Activated B cell treated with CpG ODN at 0.5 μM for 24 hours (primary cell): ENCODE results near the gene LAGE3. TPM values are rescaled to one million over a fixed set of nuclear protein-coding genes. Genes with fewer than 3 reads are reported as not detected.

Experiments
- ATAC-seq: fragments of 200-7000 bp; cut with Tn5 transposase; one replicate; pipeline ENCODE4 v1.10.0; 2021; ENCODE audit warnings: low read depth, mild to moderate bottlenecking, moderate library complexity
- CTCF ChIA-PET: fragments of 350-600 bp; sonication (Branson Sonifier 250); formaldehyde crosslinking; loops from one replicate; lab custom pipeline; 2021; ENCODE audit warnings: antibody characterized with exemption; lab: Charles Lee
- POLR2A ChIA-PET: fragments of 350-600 bp; sonication (Branson Sonifier 250); formaldehyde crosslinking; loops from one replicate; lab custom pipeline; 2021; ENCODE audit warnings: antibody characterized with exemption; lab: Charles Lee
- DNase-seq: peaks from one replicate; pipeline ENCODE4 v3.0.0; 2022
- H3K27ac Mint-ChIP-seq: one replicate; pipeline ENCODE4 v1.8.0; 2020; ENCODE audit warnings: mixed read lengths
- H3K27me3 Mint-ChIP-seq: one replicate; pipeline ENCODE4 v1.8.0; 2021; ENCODE audit warnings: mixed read lengths
- H3K36me3 Mint-ChIP-seq: one replicate; pipeline ENCODE4 v1.8.0; 2021; ENCODE audit warnings: low read depth, mixed read lengths
- H3K4me1 Mint-ChIP-seq: one replicate; pipeline ENCODE4 v1.8.0; 2021; ENCODE audit warnings: mixed read lengths
- H3K4me3 Mint-ChIP-seq: one replicate; pipeline ENCODE4 v1.8.0; 2020; ENCODE audit warnings: mild to moderate bottlenecking, mixed read lengths
- H3K9me3 Mint-ChIP-seq: one replicate; pipeline ENCODE4 v1.8.0; 2020; ENCODE audit warnings: mixed read lengths
- CTCF ChIP-seq: fragments of 200-600 bp; IDR thresholded peaks from one replicate; pipeline ENCODE4 v1.8.0; 2022; ENCODE audit warnings: antibody characterized with exemption, mild to moderate bottlenecking
- intact Hi-C: fragments of 100-400 bp; cut with micrococcal nuclease; formaldehyde crosslinking; loops from one replicate; pipeline ENCODE4 v1.15.1; 2024
- total RNA-seq: library from RNA; stranded (reverse); gene quantifications from 2 replicates; pipeline ENCODE4 v1.2.3, GENCODE V29; 2022

The LAGE3 gene
- total RNA-seq, 1 donor from 2014 or later = 16.6 TPM

DNA sequence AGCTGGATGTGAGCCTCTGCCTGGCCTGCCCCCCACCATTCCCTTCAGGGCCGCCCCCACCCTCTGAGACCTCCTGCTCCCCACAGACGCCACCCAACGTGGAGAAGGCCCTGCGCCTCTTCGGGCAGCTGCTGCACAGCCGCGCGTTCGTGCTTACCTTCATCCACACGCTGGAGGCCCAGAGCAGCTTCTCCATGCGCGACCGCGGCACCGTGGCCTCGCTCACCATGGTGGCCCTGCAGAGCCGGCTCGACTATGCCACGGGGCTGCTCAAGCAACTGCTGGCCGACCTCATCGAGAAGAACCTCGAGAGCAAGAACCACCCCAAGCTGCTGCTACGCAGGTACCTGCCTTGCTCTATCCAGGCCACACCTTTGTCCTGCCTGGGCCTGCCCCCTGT, 10.9 kb downstream of the LAGE3 start:
- Mint-ChIP-seq H3K27ac (no peak overlapping the region), H3K4me1 (no peaks in the 10 kb centered on the region), H3K4me3 (no peak overlapping the region), H3K36me3 (peaks cover 51% of the 10 kb centered on the region), H3K27me3 (no peaks in the 10 kb centered on the region), H3K9me3 (no peaks in the 10 kb centered on the region)
- no peak for DNase-seq
- ChIA-PET POLR2A (interaction anchor here (0.8 kb wide), 1 partner anchor 10 kb away, joined by 3 read pairs; the partner anchor contains the start of gene PLXNA3), CTCF (no interaction called here)
- no peak for TF ChIP-seq CTCF
- intact Hi-C loops = no loop called here
- ATAC-seq = no peak

- H3K4me3 Mint-ChIP-seq = no peak overlapping the region
- ChIA-PET POLR2A (interaction anchor here (0.6 kb wide), 1 partner anchor 11 kb away, joined by 4 read pairs; no protein-coding TSS in a partner anchor), CTCF (no interaction called here)
- H3K27ac Mint-ChIP-seq = no peak overlapping the region
- no peaks in the 10 kb centered on the region for H3K9me3 Mint-ChIP-seq
- DNase-seq (no peak), ATAC-seq (no peak)
- intact Hi-C loops = no loop called here
- no peak for TF ChIP-seq CTCF
- H3K4me1 Mint-ChIP-seq = no peaks in the 10 kb centered on the region
- peaks cover 53% of the 10 kb centered on the region for H3K36me3 Mint-ChIP-seq
- H3K27me3 Mint-ChIP-seq = no peaks in the 10 kb centered on the region
Observed at GRCh38 chrX:154467556-154467955, 11.5 kb downstream of the LAGE3 start.

- Mint-ChIP-seq H3K36me3 (peaks cover 50% of the 10 kb centered on the region), H3K4me1 (no peaks in the 10 kb centered on the region), H3K4me3 (no peak overlapping the region), H3K27me3 (no peaks in the 10 kb centered on the region), H3K27ac (no peak overlapping the region), H3K9me3 (no peaks in the 10 kb centered on the region)
- no peak for TF ChIP-seq CTCF
- DNase-seq = no peak
- no peak for ATAC-seq
- intact Hi-C loops = no loop called here
- CTCF ChIA-PET = no interaction called here
- POLR2A ChIA-PET = interaction anchor here (0.6 kb wide), 1 partner anchor 12 kb away, joined by 4 read pairs; no protein-coding TSS in a partner anchor
Observed at GRCh38 chrX:154466907-154467306, 12.2 kb downstream of the LAGE3 start.

DNA sequence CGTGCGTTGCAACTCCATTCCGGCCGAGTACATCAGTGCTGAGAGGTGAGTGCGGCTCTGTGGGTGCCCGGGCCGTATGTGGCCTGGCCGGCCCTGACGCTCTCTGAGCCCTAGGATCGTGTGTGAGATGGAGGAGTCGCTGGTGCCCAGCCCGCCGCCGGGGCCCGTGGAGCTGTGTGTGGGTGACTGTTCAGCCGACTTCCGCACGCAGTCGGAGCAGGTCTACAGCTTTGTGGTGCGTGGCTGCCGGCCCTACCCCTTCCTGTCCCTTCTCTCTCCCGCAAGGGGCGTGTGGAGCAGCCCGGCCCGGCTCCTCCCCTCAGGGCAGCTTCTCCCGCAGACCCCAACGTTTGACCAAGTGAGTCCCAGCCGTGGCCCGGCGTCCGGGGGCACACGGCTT, 13.0 kb downstream of the LAGE3 start:
- H3K27me3 Mint-ChIP-seq = no peaks in the 10 kb centered on the region
- no peak for TF ChIP-seq CTCF
- ChIA-PET POLR2A (no interaction called here), CTCF (no interaction called here)
- H3K9me3 Mint-ChIP-seq = no peaks in the 10 kb centered on the region
- H3K27ac Mint-ChIP-seq = no peak overlapping the region
- H3K4me3 Mint-ChIP-seq = no peak overlapping the region
- DNase-seq (no peak), ATAC-seq (no peak)
- no peaks in the 10 kb centered on the region for H3K4me1 Mint-ChIP-seq
- intact Hi-C loops = no loop called here
- H3K36me3 Mint-ChIP-seq = peaks cover 54% of the 10 kb centered on the region

DNA sequence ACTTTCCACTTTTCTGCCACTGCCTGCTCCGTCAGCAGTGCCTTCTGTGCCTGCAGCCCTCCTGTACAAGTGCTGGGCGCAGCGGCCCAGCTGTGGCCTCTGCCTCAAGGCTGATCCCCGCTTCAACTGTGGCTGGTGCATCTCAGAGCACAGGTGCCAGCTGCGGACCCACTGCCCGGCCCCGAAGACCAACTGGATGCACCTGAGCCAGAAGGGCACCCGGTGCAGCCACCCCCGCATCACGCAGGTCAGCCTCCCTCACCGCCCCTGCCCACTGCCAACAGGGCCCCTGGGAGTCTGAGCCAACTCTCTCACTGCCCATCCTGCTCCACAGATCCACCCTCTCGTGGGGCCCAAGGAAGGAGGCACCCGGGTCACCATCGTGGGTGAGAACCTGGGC, 13.5 kb downstream of the LAGE3 start:
- ChIA-PET CTCF (no interaction called here), POLR2A (no interaction called here)
- Mint-ChIP-seq H3K27ac (no peak overlapping the region), H3K9me3 (no peaks in the 10 kb centered on the region), H3K36me3 (peaks cover 56% of the 10 kb centered on the region), H3K27me3 (no peaks in the 10 kb centered on the region), H3K4me3 (no peak overlapping the region), H3K4me1 (no peaks in the 10 kb centered on the region)
- intact Hi-C loops = no loop called here
- no peak for TF ChIP-seq CTCF
- no peak for DNase-seq
- no peak for ATAC-seq
